Neural progenitor cell (in vitro differentiated cells): ENCODE results near the gene WASHC4. TPM values are rescaled to one million over a fixed set of nuclear protein-coding genes. Genes with fewer than 3 reads are reported as not detected.

Experiments
- DNase-seq: peaks from one replicate; pipeline ENCODE4 v3.0.0-alpha.2; 2016; ENCODE audit warnings: low spot score
- H2AFZ ChIP-seq: fragments of 200-600 bp; sonication (generic); replicated peaks from 2 replicates; pipeline ENCODE4 v1.6.1; 2016; ENCODE audit warnings: antibody characterized with exemption
- H3F3A ChIP-seq: fragments of 200-600 bp; sonication (generic); 2 replicates; pipeline ENCODE4 v1.6.1; 2016; ENCODE audit warnings: antibody characterized with exemption, low read depth
- H3K27ac ChIP-seq: fragments of 200-600 bp; sonication (generic); 2 replicates; pipeline ENCODE4 v1.5.1; 2016; ENCODE audit warnings: mild to moderate bottlenecking
- H3K27me3 ChIP-seq: fragments of 200-600 bp; sonication (generic); 2 replicates; pipeline ENCODE4 v1.6.1; 2016; ENCODE audit warnings: mild to moderate bottlenecking, moderate library complexity
- H3K36me3 ChIP-seq: fragments of 200-600 bp; sonication (generic); 2 replicates; pipeline ENCODE4 v1.5.1; 2016
- H3K4me1 ChIP-seq: fragments of 200-600 bp; sonication (generic); 2 replicates; pipeline ENCODE4 v1.6.1; 2016; ENCODE audit warnings: mixed run types
- H3K4me2 ChIP-seq: fragments of 200-600 bp; sonication (generic); 2 replicates; pipeline ENCODE4 v1.6.1; 2016
- H3K4me3 ChIP-seq: fragments of 200-600 bp; sonication (generic); 2 replicates; pipeline ENCODE4 v1.5.1; 2016
- H3K79me2 ChIP-seq: fragments of 200-600 bp; sonication (generic); 2 replicates; pipeline ENCODE4 v1.6.1; 2016; ENCODE audit warnings: low read depth
- H3K9ac ChIP-seq: fragments of 200-600 bp; sonication (generic); 2 replicates; pipeline ENCODE4 v1.6.1; 2016
- H3K9me3 ChIP-seq: fragments of 200-600 bp; sonication (generic); 2 replicates; pipeline ENCODE4 v1.5.1; 2016; ENCODE audit warnings: low read depth
- H4K20me1 ChIP-seq: fragments of 200-600 bp; sonication (generic); 2 replicates; pipeline ENCODE4 v1.6.1; 2016; ENCODE audit warnings: low read depth
- H3K27ac Mint-ChIP-seq: 3 replicates; pipeline ENCODE4 v1.8.0; 2021; ENCODE audit warnings: mixed read lengths
- H3K27me3 Mint-ChIP-seq: 2 replicates; pipeline ENCODE4 v1.8.0; 2022; ENCODE audit warnings: low read depth, mild to moderate bottlenecking, inconsistent platforms, moderate library complexity, mixed read lengths; ENCODE audit not compliant: insufficient read depth
- H3K36me3 Mint-ChIP-seq: 3 replicates; pipeline ENCODE4 v1.8.0; 2021; ENCODE audit warnings: mixed read lengths
- H3K4me1 Mint-ChIP-seq: 3 replicates; pipeline ENCODE4 v1.8.0; 2021; ENCODE audit warnings: mixed read lengths
- H3K4me3 Mint-ChIP-seq: 3 replicates; pipeline ENCODE4 v1.8.0; 2021; ENCODE audit warnings: mild to moderate bottlenecking, moderate library complexity, mixed read lengths
- H3K9me3 Mint-ChIP-seq: 3 replicates; pipeline ENCODE4 v1.8.0; 2020; ENCODE audit warnings: mixed read lengths
- CTCF ChIP-seq: fragments of 200-600 bp; sonication (generic); IDR thresholded peaks from 2 replicates; pipeline ENCODE4 v1.5.1; 2017; ENCODE audit warnings: antibody characterized with exemption, mild to moderate bottlenecking
- EZH2 ChIP-seq: fragments of 200-600 bp; sonication (generic); IDR thresholded peaks from 2 replicates; pipeline ENCODE4 v1.6.1; 2017; ENCODE audit warnings: antibody characterized with exemption, mild to moderate bottlenecking, moderate library complexity
- EZH2phosphoT487 ChIP-seq: fragments of 200-600 bp; sonication (generic); IDR thresholded peaks from 2 replicates; pipeline ENCODE4 v1.6.1; 2017; ENCODE audit warnings: antibody characterized with exemption
- total RNA-seq: library from RNA; depleted of rRNA; stranded (reverse); fragments of >200 nt; gene quantifications from 2 replicates; pipeline ENCODE4 v1.2.3, GENCODE V29; 2015; ENCODE audit warnings: low replicate concordance

The WASHC4 gene
- total RNA-seq, 1 donor from 2014 or later = 81.1 TPM

- H4K20me1 ChIP-seq = no peaks in the 10 kb centered on the region
- no peak overlapping the region for H3K4me2 ChIP-seq
- Mint-ChIP-seq H3K27ac (no peak overlapping the region), H3K36me3 (peaks cover 35% of the 10 kb centered on the region), H3K4me1 (no peaks in the 10 kb centered on the region), H3K4me3 (no peak overlapping the region), H3K27me3 (peaks cover under 1% of the 10 kb centered on the region), H3K9me3 (no peaks in the 10 kb centered on the region)
- no peak for DNase-seq
- H2AFZ ChIP-seq = no peak overlapping the region
- no peak overlapping the region for H3K4me3 ChIP-seq
- no peak overlapping the region for H3K27ac ChIP-seq
- no peaks in the 10 kb centered on the region for H3K27me3 ChIP-seq
- H3K9me3 ChIP-seq = no peaks in the 10 kb centered on the region
- no peaks in the 10 kb centered on the region for H3K79me2 ChIP-seq
- no peaks in the 10 kb centered on the region for H3K36me3 ChIP-seq
- no peaks in the 10 kb centered on the region for H3F3A ChIP-seq
- H3K4me1 ChIP-seq = no peaks in the 10 kb centered on the region
- TF ChIP-seq EZH2phosphoT487 (no peak), EZH2 (no peak), CTCF (no peak)
- H3K9ac ChIP-seq = no peak overlapping the region
Observed at GRCh38 chr12:105202202-105202601, 94.7 kb downstream of the WASHC4 start.

DNA sequence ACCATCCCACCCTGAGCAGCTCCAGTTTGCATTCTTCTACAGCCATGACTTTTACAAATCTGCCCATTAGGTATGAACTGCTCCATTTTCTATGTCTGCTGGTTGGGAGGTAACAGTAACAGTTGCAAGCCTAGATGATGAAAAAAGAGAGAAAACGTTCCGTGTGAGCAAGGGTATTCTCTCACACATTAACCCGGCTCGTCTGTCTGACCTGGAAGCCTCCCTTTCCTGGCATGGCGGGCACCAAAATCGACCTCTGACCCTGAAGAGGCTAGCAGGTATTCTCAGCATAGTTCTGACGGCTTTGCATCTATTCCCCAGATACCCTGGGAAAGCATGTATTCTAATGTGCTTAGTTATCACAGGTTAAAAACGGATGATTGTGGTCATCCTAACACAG, 96.6 kb downstream of the WASHC4 start:
- no peak overlapping the region for H3K27ac ChIP-seq
- no peaks in the 10 kb centered on the region for H3F3A ChIP-seq
- no peak overlapping the region for H3K4me3 Mint-ChIP-seq
- H3K27me3 Mint-ChIP-seq = no peaks in the 10 kb centered on the region
- H3K36me3 ChIP-seq = no peaks in the 10 kb centered on the region
- no peaks in the 10 kb centered on the region for H4K20me1 ChIP-seq
- no peaks in the 10 kb centered on the region for H3K4me1 ChIP-seq
- H3K79me2 ChIP-seq = no peaks in the 10 kb centered on the region
- no peak for DNase-seq
- H3K4me3 ChIP-seq = no peak overlapping the region
- H3K9ac ChIP-seq = no peak overlapping the region
- H3K9me3 ChIP-seq = no peaks in the 10 kb centered on the region
- no peak overlapping the region for H3K4me2 ChIP-seq
- no peaks in the 10 kb centered on the region for H3K27me3 ChIP-seq
- no peaks in the 10 kb centered on the region for H3K9me3 Mint-ChIP-seq
- H3K4me1 Mint-ChIP-seq = no peaks in the 10 kb centered on the region
- peaks cover 37% of the 10 kb centered on the region for H3K36me3 Mint-ChIP-seq
- TF ChIP-seq EZH2phosphoT487 (no peak), EZH2 (no peak), CTCF (no peak)
- no peak overlapping the region for H2AFZ ChIP-seq
- H3K27ac Mint-ChIP-seq = no peak overlapping the region

- Histone ChIP-seq H3K9ac (no peak overlapping the region), H3K4me1 (no peaks in the 10 kb centered on the region), H3K27ac (no peak overlapping the region), H3K9me3 (no peaks in the 10 kb centered on the region), H3F3A (no peaks in the 10 kb centered on the region), H2AFZ (no peak overlapping the region), H3K36me3 (no peaks in the 10 kb centered on the region), H3K27me3 (no peaks in the 10 kb centered on the region), H3K4me3 (no peak overlapping the region), H3K4me2 (no peak overlapping the region), H4K20me1 (no peaks in the 10 kb centered on the region), H3K79me2 (no peaks in the 10 kb centered on the region)
- Mint-ChIP-seq H3K9me3 (no peaks in the 10 kb centered on the region), H3K36me3 (peaks cover 37% of the 10 kb centered on the region), H3K27ac (no peak overlapping the region), H3K4me1 (no peaks in the 10 kb centered on the region), H3K27me3 (no peaks in the 10 kb centered on the region), H3K4me3 (no peak overlapping the region)
- DNase-seq = no peak
- no peak for TF ChIP-seq EZH2phosphoT487
Observed at GRCh38 chr12:105204916-105205315, 97.4 kb downstream of the WASHC4 start.

DNA sequence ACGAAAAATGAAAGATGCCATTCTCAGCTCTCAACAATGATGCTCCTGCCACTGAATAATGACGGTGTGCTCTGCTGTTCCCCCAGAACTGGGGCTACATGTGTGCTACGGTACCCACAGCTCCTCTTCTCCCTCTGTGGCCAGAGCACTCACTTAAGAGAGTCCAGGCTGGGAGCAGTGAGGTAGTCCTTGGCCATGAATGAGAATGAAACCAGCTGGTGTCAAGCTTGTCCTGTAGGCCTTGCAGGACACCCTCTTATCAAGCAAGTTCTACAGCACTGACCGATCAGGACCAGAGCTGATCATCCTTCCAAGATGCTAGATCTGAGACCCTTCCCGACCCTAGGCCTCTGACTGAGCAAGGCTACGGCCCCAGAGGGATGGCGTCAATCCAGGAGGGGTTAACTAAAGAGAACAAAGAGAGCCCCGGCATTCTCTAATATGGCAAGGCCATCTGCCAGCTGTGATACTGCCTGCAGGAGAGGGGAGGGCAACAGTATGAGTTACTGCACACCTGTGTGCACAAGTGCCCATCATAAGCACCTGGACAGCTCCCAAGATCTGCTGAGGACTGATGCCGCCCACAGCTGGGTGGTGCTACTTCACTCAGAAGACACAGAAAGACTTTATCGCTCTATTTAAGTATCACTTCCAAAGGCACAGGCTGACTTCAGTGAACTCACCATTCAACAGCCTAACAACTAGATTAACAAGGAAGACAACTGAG, 98.0 kb downstream of the WASHC4 start:
- Histone ChIP-seq H3F3A (no peaks in the 10 kb centered on the region), H3K9ac (no peak overlapping the region), H3K4me1 (no peaks in the 10 kb centered on the region), H3K27me3 (no peaks in the 10 kb centered on the region), H3K4me2 (no peak overlapping the region), H3K27ac (no peak overlapping the region), H4K20me1 (no peaks in the 10 kb centered on the region), H3K9me3 (no peaks in the 10 kb centered on the region), H3K36me3 (no peaks in the 10 kb centered on the region), H3K79me2 (no peaks in the 10 kb centered on the region), H2AFZ (no peak overlapping the region), H3K4me3 (no peak overlapping the region)
- H3K4me3 Mint-ChIP-seq = no peak overlapping the region
- no peak overlapping the region for H3K27ac Mint-ChIP-seq
- no peaks in the 10 kb centered on the region for H3K9me3 Mint-ChIP-seq
- peaks cover 38% of the 10 kb centered on the region for H3K36me3 Mint-ChIP-seq
- H3K4me1 Mint-ChIP-seq = no peaks in the 10 kb centered on the region
- no peaks in the 10 kb centered on the region for H3K27me3 Mint-ChIP-seq
- no peak for DNase-seq
- TF ChIP-seq EZH2phosphoT487 = no peak
- no peak for TF ChIP-seq EZH2
- no peak for TF ChIP-seq CTCF
